WTC11 (cell line): ENCODE data around the gene IGSF9B.

ENCODE experiments used
- CBFB ChIP-seq: sonication (generic); formaldehyde crosslinking; IDR thresholded peaks from 2 replicates; pipeline ENCODE4 v1.8.1; 2022; ENCODE audit warnings: mild to moderate bottlenecking, low read depth, missing genetic modification reagents
- PRDM15 ChIP-seq: sonication (generic); formaldehyde crosslinking; IDR thresholded peaks from 2 replicates; pipeline ENCODE4 v1.8.0; 2022; ENCODE audit warnings: missing genetic modification reagents

DNA sequence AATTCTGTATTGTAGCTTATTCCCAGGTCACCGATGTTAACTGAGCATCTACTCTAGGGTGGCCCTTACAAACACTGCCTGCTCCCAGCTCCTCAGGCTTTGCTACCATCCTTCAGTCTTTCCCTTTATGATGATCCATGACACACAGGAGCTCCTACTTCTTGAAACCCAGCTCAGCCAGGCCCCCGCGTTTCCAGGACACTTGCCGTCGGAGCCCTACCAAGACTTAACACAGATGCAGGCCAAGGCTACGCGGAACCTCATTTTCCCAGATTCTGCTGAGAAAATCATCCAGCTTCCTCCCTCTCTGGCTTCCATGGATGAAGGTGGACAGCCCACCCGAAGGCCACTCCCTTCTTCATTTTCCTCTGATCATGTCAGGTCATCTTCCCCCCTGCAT lies 18.6 kb downstream of the IGSF9B start:
- no peak for TF ChIP-seq CBFB
- no peak for TF ChIP-seq PRDM15 (CRISPR knock-in tag)
